T-helper 17 cell (primary cell): Measurements from ENCODE around the gene RANBP10. TPM values are rescaled to one million over a fixed set of nuclear protein-coding genes. Genes with fewer than 3 reads are reported as not detected.
A peak's percentile ranks its signal among the peaks of the same experiment; 100 is the strongest.

ENCODE experiments used
- ATAC-seq: fragments of 150-1000 bp; cut with Tn5 transposase; 2 replicates; pipeline ENCODE4 v1.10.0; 2021; ENCODE audit warnings: mild to moderate bottlenecking, moderate library complexity
- DNase-seq, 3 donors: peaks; one replicate each; pipeline versions ENCODE4 v3.0.0 to v3.0.0-alpha.2; 2020 to 2021
- H3K9me3 ChIP-seq: one replicate; pipeline ENCODE4 v1.7.0; 2013; ENCODE audit warnings: low read length, mild to moderate bottlenecking; ENCODE audit not compliant: control insufficient read depth, poor library complexity, severe bottlenecking
- H3K27ac Mint-ChIP-seq: one replicate; pipeline ENCODE4 v1.8.0; 2022; ENCODE audit warnings: mild to moderate bottlenecking, moderate library complexity, mixed read lengths
- H3K27me3 Mint-ChIP-seq: one replicate; pipeline ENCODE4 v1.8.0; 2022; ENCODE audit warnings: mixed read lengths
- H3K36me3 Mint-ChIP-seq: one replicate; pipeline ENCODE4 v1.8.0; 2022; ENCODE audit warnings: low read depth, mixed read lengths
- H3K4me1 Mint-ChIP-seq: one replicate; pipeline ENCODE4 v1.8.0; 2022; ENCODE audit warnings: mild to moderate bottlenecking, mixed read lengths
- H3K4me3 Mint-ChIP-seq: one replicate; pipeline ENCODE4 v1.8.0; 2022; ENCODE audit warnings: mild to moderate bottlenecking, moderate library complexity, mixed read lengths
- total RNA-seq, 4 donors: library from RNA in 2 of 4; stranded (reverse) in 2 of 4; gene quantifications; one replicate each; pipeline ENCODE4 v1.2.3 and lab custom pipeline; 2022 to 2026

RANBP10 gene
- total RNA-seq, 2 donors from 2014 or later, result 29.8 to 30.4 TPM

DNA sequence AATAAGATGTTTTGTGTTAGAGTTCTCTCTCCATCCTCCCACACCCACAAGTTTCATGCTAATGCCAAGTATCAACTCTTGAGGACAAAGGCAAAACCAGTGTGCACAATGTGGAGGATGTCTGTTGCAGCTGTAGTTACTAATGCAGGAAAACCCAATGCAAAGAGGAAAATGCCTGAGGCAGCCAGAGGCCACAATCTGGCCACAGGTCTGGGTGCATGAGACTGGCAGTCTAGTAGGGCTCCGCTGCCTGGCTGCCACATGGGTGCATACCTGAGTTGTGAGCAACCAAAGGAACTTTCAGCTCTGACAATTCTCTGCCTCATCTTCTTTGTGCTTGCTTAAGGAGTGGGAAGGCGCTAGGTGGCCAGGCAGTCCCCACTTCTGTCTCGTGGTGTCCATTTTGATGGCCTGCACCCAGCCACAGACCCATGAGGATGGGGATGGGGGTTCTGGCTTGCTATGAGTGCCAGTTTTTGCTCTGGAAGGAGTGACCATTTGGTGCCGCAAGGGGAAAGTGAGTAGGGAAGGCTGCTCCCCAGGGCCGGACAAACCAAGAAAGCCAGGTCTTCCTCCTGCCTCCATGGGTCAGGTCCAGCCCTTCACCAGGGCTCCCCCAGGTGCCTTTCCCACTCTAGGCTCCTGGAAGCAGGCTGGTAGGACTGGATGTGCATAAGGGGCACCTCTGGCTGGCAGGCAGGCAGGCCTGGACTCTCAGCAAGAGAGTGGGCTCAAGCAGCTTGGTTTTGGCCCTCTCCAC is 83.0 kb downstream of the RANBP10 start:
- Mint-ChIP-seq H3K4me3 (no peak overlapping the region), H3K27me3 (no peaks in the 10 kb centered on the region), H3K4me1 (peaks cover 24% of the 10 kb centered on the region), H3K27ac (no peak overlapping the region), H3K36me3 (no peaks in the 10 kb centered on the region)
- ATAC-seq, result no peak
- DNase-seq, result no peak
- H3K9me3 ChIP-seq, result no peaks in the 10 kb centered on the region

DNA sequence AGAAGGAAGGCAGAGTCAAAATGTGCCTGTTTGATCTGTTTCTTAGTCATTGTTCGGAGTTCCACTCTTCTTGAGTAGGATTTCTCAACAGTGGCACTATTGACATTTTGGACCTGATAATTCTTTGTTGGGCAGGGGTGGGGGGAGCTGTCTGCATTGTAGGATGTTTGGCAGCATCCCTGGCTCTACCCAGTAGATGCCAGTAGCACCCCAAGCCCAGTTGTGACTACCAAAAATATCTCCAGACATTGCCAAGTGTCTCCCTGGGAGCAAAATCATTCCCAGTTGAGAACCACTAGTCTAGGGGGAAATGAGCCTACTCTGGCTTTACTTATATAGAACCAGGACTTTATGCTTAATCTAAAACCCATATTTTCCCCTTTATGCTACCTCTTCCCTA is 86.1 kb downstream of the RANBP10 start:
- H3K9me3 ChIP-seq, result no peaks in the 10 kb centered on the region
- DNase-seq (no peak), ATAC-seq (no peak)
- no peaks in the 10 kb centered on the region for H3K36me3 Mint-ChIP-seq
- peak overlapping the region; percentile 98 for H3K27ac Mint-ChIP-seq
- no peaks in the 10 kb centered on the region for H3K27me3 Mint-ChIP-seq
- peak overlapping the region; percentile 97 for H3K4me3 Mint-ChIP-seq
- H3K4me1 Mint-ChIP-seq, result peaks cover 35% of the 10 kb centered on the region

DNA sequence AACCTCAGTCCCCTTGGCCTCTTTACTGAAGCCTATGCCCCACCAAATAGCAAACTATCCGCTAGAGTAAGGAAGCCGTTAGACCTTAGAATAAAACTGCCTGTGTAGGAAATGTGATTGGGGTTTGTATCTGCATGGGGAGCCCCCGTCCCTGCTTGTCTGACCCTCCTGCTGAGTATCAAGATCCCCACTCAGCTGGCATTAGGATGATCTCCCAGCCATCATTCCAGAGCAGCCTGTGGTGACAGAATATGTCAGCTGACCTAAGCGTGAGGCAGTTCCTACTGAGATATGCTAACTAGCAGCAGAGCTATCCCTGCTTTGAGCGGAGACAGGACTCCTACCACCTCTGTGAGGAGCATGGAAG is 86.6 kb downstream of the RANBP10 start:
- ATAC-seq, result peak; percentile 32
- H3K4me3 Mint-ChIP-seq, result peak overlapping the region; percentile 97
- H3K27me3 Mint-ChIP-seq, result no peaks in the 10 kb centered on the region
- H3K36me3 Mint-ChIP-seq, result no peaks in the 10 kb centered on the region
- DNase-seq, result no peak
- peak overlapping the region; percentile 98 for H3K27ac Mint-ChIP-seq
- peaks cover 35% of the 10 kb centered on the region for H3K4me1 Mint-ChIP-seq
- H3K9me3 ChIP-seq, result no peaks in the 10 kb centered on the region

DNA sequence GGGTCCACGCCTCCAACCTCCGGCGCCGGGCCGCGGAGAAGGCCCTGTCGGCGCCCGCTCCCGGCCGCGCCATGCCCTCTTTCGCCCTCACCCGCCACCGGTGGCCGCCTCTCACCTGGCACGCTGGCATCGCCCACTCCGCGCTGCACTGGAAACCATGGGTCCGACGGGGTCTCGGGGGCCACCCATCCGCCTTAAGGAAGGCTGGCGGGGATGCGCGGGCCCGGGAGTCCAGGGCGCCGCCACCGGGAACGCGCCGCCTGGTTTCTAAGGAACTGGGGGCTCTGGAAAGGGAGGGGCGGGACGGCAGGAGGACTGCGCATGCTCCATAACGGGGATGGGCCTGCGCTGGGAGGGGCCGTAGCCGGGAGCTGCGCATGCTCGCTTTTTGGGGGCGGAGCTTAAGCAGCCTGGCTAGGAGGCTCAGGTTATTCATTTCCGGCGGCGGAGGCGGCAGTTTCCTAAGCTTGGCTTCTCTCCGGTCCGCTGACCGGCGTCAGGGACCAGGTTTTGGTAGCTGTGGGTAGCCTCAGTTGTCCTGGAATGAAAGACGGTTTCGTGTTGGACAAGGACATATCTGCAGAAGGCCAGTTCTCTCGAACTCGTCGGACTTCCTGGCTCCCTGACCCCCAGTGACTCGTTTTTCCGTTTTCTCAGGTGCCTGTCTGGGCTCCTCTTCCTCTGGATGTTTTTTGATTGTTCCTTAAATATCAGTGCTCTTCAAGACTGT is 87.1 kb downstream of the RANBP10 start, which contains the start of gene GFOD2:
Gene GFOD2, minus strand, starts transcription at position 269 of the 730 bp plus-strand sequence. CDS start 33,601 bp downstream, outside the sequence.
- Mint-ChIP-seq H3K4me3 (peak within 1 kb of the TSS; percentile 97), H3K27me3 (no peaks in the 10 kb centered on the region), H3K27ac (peak within 1 kb of the TSS; percentile 98), H3K36me3 (no peaks in the 10 kb centered on the region), H3K4me1 (peaks cover 35% of the 10 kb centered on the region)
- ATAC-seq (peak; percentile 93), DNase-seq (peak; percentile 97 to 99 (median 97))
- H3K9me3 ChIP-seq, result no peaks in the 10 kb centered on the region

DNA sequence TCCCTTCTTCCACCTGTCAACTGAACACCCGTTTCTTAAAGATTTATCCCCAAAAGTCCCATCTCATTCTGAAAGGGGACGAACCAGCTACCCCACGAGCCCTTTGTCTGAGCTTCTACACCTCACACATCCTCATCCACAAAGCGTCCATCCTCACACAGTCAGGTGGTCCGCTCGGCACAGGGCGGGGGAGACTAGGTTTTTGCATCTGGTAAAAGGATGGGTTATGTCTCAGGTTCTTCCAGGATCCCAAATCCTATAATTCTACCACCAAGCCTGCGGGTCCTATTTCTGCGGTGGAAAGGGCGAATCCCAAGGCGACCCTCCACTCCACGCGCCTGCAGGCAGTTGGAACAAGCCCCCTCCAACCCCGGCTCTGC is 87.7 kb downstream of the RANBP10 start:
- DNase-seq (no peak), ATAC-seq (peak; percentile 20)
- Mint-ChIP-seq H3K36me3 (no peaks in the 10 kb centered on the region), H3K4me3 (peak overlapping the region; percentile 97), H3K4me1 (peaks cover 35% of the 10 kb centered on the region), H3K27ac (peak overlapping the region; percentile 98), H3K27me3 (no peaks in the 10 kb centered on the region)
- no peaks in the 10 kb centered on the region for H3K9me3 ChIP-seq

DNA sequence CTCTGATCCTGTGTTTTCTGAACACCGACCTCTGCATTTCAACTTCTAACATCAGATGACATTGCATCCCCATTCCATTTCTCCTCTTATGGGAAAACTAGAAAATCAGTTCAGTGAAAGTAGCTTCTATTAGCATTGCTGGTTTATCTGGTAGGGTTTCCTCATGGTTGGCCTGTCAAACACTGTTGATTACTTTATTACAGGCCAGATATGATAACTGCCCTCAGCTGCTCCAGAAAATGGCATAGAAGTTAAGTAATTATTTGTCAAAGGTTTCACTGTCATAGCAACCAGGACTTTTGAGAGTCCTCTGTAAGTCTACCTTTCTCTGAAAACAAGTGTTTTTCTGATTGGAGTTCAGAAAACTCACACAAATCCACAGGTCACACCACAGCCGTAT is 90.3 kb downstream of the RANBP10 start:
- no peak overlapping the region for H3K27ac Mint-ChIP-seq
- no peak for ATAC-seq

DNA sequence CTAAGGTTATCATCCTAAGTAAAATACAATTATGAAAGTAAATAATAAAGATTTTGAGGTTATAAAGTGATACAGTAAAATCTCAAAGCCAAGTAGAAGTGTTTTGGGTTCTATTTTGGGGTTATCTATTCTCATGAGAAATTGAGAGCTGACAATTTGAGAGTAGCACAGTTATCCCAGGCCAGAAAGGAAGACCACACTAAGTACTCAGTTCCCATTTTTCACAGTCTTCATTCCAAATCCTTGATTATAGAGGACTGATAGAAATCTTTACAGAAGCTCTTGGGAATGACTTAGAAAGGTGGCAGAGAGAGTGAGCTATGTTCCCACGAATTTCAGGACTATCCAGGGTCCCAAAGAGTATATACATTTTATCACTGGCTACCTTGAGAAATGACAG is 91.8 kb downstream of the RANBP10 start:
- no peaks in the 10 kb centered on the region for H3K9me3 ChIP-seq
- Mint-ChIP-seq H3K36me3 (peaks cover 8% of the 10 kb centered on the region), H3K4me1 (peaks cover 36% of the 10 kb centered on the region), H3K27me3 (no peaks in the 10 kb centered on the region), H3K4me3 (no peak overlapping the region), H3K27ac (no peak overlapping the region)
- no peak for ATAC-seq
- DNase-seq, result no peak

More for the DNA sequence above, 90.3 kb downstream of the RANBP10 start:
- H3K36me3 Mint-ChIP-seq, result peaks cover 8% of the 10 kb centered on the region
- H3K9me3 ChIP-seq, result no peaks in the 10 kb centered on the region
- no peak overlapping the region for H3K4me3 Mint-ChIP-seq
- no peak for DNase-seq
- peaks cover 47% of the 10 kb centered on the region for H3K4me1 Mint-ChIP-seq
- no peaks in the 10 kb centered on the region for H3K27me3 Mint-ChIP-seq

DNA sequence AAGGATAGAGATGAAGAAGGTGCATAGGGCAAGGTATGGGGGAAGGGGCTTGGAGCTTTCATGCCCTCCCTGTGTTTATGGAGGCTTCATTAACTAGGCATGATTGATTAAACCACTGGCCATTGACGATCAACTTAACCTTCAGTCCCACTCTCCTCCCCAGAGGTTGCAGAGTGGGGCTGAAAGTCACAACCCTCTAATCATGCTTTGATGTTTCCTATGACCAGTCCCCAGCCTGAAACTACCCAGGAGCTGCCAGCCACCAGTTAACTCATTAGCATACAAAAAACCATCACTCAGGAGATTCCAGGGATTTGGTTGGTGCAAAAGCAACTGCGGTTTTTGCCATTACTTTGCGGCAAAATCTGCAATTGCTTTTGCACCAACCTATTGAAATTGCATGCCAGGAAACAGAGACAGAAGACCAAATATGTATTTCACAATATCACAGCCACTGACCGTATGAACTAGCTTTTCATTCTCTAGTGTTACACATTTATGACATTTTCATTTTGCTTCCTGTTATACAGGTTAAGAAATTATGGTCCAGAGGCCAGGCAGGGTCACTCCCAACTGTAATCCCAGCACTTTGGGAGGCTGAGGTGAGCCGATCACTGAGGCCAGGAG is 92.6 kb downstream of the RANBP10 start:
- no peak for ATAC-seq
- peaks cover 8% of the 10 kb centered on the region for H3K36me3 Mint-ChIP-seq

DNA sequence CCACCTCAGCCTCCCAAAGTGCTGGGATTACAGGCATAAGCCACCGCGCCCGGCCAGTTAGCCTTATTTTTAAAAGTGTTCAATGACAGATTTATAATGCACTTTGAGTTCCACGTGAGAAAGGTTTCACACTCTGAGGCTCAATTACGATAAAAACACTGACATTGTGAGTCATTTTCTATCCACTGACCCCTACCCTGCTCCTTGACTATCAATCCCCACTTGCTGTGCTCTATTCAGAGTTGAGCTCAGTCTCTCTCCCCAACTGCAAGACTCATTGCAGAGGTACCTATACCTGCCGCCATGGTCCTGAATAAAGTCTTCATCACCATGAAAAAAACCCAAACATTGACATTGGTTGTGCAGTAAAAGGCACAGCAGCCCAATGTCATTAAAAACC is 95.8 kb downstream of the RANBP10 start:
- H3K27ac Mint-ChIP-seq, result no peak overlapping the region
- no peak for ATAC-seq
- no peak overlapping the region for H3K4me3 Mint-ChIP-seq

More for the DNA sequence above, 92.6 kb downstream of the RANBP10 start:
- Mint-ChIP-seq H3K27ac (peak overlapping the region; percentile 56), H3K4me3 (no peak overlapping the region), H3K27me3 (no peaks in the 10 kb centered on the region), H3K4me1 (peaks cover 33% of the 10 kb centered on the region)
- DNase-seq, result no peak
- no peaks in the 10 kb centered on the region for H3K9me3 ChIP-seq

DNA sequence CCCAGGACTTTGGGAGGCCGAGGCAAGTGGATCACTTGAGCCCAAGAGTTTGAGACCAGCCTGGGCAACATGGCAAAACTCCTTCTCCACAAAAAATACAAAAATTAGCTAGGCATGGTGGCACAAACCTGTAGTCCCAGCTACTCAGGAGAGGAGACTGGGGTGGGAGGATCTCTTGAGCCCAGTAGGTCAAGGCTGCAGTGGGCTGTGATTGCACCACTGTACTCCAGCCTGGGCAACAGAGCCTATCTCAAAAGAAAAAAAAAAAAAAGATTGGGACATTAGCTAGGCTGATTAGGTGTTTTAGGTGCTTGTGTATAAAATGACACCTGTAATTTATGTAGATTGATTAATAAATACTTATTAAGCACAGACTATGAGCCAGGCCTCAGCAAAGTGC is 97.3 kb downstream of the RANBP10 start:
- no peaks in the 10 kb centered on the region for H3K9me3 ChIP-seq
- peaks cover 25% of the 10 kb centered on the region for H3K4me1 Mint-ChIP-seq
- no peak for DNase-seq
- H3K27me3 Mint-ChIP-seq, result no peaks in the 10 kb centered on the region
- no peak for ATAC-seq
- H3K27ac Mint-ChIP-seq, result no peak overlapping the region
- no peak overlapping the region for H3K4me3 Mint-ChIP-seq
- H3K36me3 Mint-ChIP-seq, result peaks cover 8% of the 10 kb centered on the region

More for the DNA sequence above, 95.8 kb downstream of the RANBP10 start:
- H3K27me3 Mint-ChIP-seq, result no peaks in the 10 kb centered on the region
- H3K9me3 ChIP-seq, result no peaks in the 10 kb centered on the region
- H3K4me1 Mint-ChIP-seq, result peaks cover 19% of the 10 kb centered on the region
- no peak for DNase-seq
- H3K36me3 Mint-ChIP-seq, result peaks cover 8% of the 10 kb centered on the region

DNA sequence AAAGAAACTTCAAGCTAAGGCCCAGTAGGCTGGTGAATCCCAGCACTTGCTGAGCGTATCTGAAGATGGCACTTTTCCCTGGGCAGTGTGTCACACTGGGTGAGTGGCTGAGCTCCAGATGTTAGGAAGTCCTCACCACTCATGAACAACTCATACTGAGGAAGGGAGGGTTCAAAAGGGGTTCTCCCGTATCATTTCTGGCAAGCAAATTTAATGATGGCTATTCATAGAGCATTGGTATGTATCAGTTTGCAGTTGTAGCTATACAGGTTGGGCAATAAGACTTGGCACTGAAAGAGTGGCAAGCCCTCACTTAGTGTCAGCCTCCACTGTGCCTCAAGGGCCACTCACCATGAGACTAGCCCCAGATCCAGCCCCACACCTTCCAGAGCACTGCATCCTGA is 98.0 kb downstream of the RANBP10 start:
- Mint-ChIP-seq H3K27me3 (no peaks in the 10 kb centered on the region), H3K36me3 (peaks cover 8% of the 10 kb centered on the region), H3K4me1 (peaks cover 30% of the 10 kb centered on the region), H3K27ac (no peak overlapping the region), H3K4me3 (no peak overlapping the region)
- H3K9me3 ChIP-seq, result no peaks in the 10 kb centered on the region
- DNase-seq (no peak), ATAC-seq (no peak)

DNA sequence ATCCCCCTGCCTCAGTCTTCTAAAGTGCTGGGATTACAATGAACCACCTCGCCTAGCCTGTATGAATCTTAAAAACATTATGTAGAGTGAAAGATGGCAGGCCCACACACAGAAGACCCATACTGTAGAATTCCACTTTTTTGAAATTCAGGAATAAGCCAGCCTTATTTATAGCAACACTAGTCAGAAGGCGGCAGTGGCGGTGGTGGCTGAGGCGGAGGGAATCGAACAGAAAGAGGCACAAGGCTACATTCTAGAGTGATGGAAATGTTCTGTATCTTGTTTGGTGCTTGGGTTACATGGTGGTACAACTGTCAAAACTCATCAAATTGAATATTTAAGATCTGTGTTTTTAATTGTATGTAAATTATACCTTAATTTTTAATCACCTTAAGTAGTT is 98.6 kb downstream of the RANBP10 start:
- Mint-ChIP-seq H3K4me3 (no peak overlapping the region), H3K4me1 (peaks cover 31% of the 10 kb centered on the region), H3K27ac (no peak overlapping the region), H3K36me3 (peaks cover 8% of the 10 kb centered on the region), H3K27me3 (no peaks in the 10 kb centered on the region)
- no peaks in the 10 kb centered on the region for H3K9me3 ChIP-seq
- DNase-seq (no peak), ATAC-seq (no peak)

DNA sequence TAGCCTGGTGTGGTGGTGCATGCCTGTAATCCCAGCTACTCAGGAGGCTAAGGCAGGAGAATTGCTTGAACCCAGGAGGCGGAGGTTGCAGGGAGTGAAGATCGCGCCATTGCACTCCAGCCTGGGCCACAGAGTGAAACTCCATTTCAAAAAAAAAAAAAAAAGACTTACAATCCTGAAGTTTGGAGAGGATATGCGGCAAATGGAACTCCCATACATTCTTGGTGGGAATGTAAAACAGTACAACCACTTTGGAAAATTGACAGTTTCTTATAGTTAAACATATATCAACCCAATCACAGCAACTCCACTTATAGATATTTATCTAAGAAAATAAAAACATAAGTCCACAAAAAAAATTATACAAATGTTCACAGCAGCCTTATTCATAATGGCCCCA is 99.2 kb downstream of the RANBP10 start:
- H3K27ac Mint-ChIP-seq, result no peak overlapping the region
- H3K9me3 ChIP-seq, result no peaks in the 10 kb centered on the region
- no peak overlapping the region for H3K4me3 Mint-ChIP-seq
- ATAC-seq, result no peak
- DNase-seq, result no peak
- peaks cover 8% of the 10 kb centered on the region for H3K36me3 Mint-ChIP-seq
- H3K4me1 Mint-ChIP-seq, result peaks cover 31% of the 10 kb centered on the region
- no peaks in the 10 kb centered on the region for H3K27me3 Mint-ChIP-seq
